Endothelial cell of umbilical vein (primary cell): ENCODE data around the gene DEXI. TPM values are rescaled to one million over a fixed set of nuclear protein-coding genes. Genes with fewer than 3 reads are reported as not detected.

Experiments used
- BruUV-seq: library from RNA; stranded (reverse); fragments of 400-500 nt; replicated peaks from 2 replicates; lab custom pipeline; 2021; lab: Mats Ljungman, UMichigan
- CTCF ChIA-PET: fragments of 300-600, 350-600 bp; sonication (Branson Sonifier 250); formaldehyde crosslinking; loops from one replicate; lab custom pipeline; 2021; ENCODE audit warnings: antibody characterized with exemption, inconsistent platforms; lab: Charles Lee
- POLR2A ChIA-PET: fragments of 300-600, 350-600 bp; sonication (Branson Sonifier 250); formaldehyde crosslinking; loops from one replicate; lab custom pipeline; 2021; ENCODE audit warnings: antibody characterized with exemption, inconsistent platforms; lab: Charles Lee
- DNase-seq: peaks from one replicate; pipeline ENCODE4 v3.0.0-alpha.2; 2011; ENCODE audit warnings: low read depth, low spot score
- FAIRE-seq: peaks from 2 replicates; lab custom pipeline; 2011; peaks lifted over from hg19 to GRCh38; lab: Jason Lieb, UNC
- H2AFZ ChIP-seq: 2 replicates; pipeline ENCODE4 v1.6.0; 2012; ENCODE audit warnings: low read depth, low read length, control low read depth, inconsistent platforms
- H3K27ac ChIP-seq: 2 replicates; pipeline ENCODE4 v1.5.1; 2011; ENCODE audit warnings: low read depth, mild to moderate bottlenecking, control low read depth, low read length, moderate library complexity; ENCODE audit not compliant: insufficient read depth
- H3K27me3 ChIP-seq, 2 experiments: 2 replicates each; pipeline versions ENCODE4 v1.6.0 to v1.6.1; 2011; ENCODE audit warnings: low read length in 2 of 2, mixed read lengths in 1 of 2; ENCODE audit not compliant: control insufficient read depth in 2 of 2, insufficient read depth in 2 of 2
- H3K36me3 ChIP-seq, 2 experiments: 2 replicates in 1 of 2; 3 replicates in 1 of 2; pipeline ENCODE4 v1.5.1; 2011; ENCODE audit warnings: low read length in 2 of 2, mild to moderate bottlenecking in 1 of 2, moderate library complexity in 1 of 2; ENCODE audit not compliant: control insufficient read depth in 2 of 2, insufficient read depth in 2 of 2; ENCODE audit errors: extremely low read depth in 1 of 2
- H3K4me1 ChIP-seq: 3 replicates; pipeline ENCODE4 v1.5.1; 2011; ENCODE audit warnings: mild to moderate bottlenecking, low read length; ENCODE audit not compliant: control insufficient read depth, insufficient read depth; ENCODE audit errors: extremely low read depth
- H3K4me2 ChIP-seq: 2 replicates; pipeline ENCODE4 v1.6.1; 2011; ENCODE audit warnings: low read length, control low read depth, mixed read lengths; ENCODE audit not compliant: insufficient read depth
- H3K4me3 ChIP-seq, 3 experiments: fragments of 200-600 bp in 1 of 3; sonication (generic), shearing (Covaris generic) in 1 of 3; replicated peaks in 1 of 3; 2 replicates each; pipeline ENCODE4 v1.5.1; 2011 to 2016; ENCODE audit warnings: control low read depth in 3 of 3, low read length in 3 of 3, mild to moderate bottlenecking in 2 of 3, inconsistent platforms in 1 of 3, low read depth in 1 of 3, moderate library complexity in 1 of 3; ENCODE audit not compliant: insufficient read depth in 1 of 3
- H3K79me2 ChIP-seq: 2 replicates; pipeline ENCODE4 v1.6.0; 2012; ENCODE audit warnings: low read length, inconsistent platforms; ENCODE audit not compliant: control insufficient read depth, insufficient read depth
- H3K9ac ChIP-seq: replicated peaks from 2 replicates; pipeline ENCODE3; 2011; ENCODE audit warnings: low read length, control low read depth; ENCODE audit not compliant: insufficient read depth; ENCODE audit errors: extremely low read depth
- H3K9me1 ChIP-seq: replicated peaks from 3 replicates; pipeline ENCODE4 v1.6.0; 2011; ENCODE audit warnings: mild to moderate bottlenecking, low read length; ENCODE audit not compliant: control insufficient read depth, insufficient read depth; ENCODE audit errors: extremely low read depth
- H3K9me3 ChIP-seq: replicated peaks from 2 replicates; pipeline ENCODE4 v1.5.1; 2012; ENCODE audit warnings: low read length, inconsistent platforms; ENCODE audit not compliant: control insufficient read depth, insufficient read depth
- H4K20me1 ChIP-seq: replicated peaks from 2 replicates; pipeline ENCODE3; 2011; ENCODE audit warnings: mild to moderate bottlenecking, low read length; ENCODE audit not compliant: control insufficient read depth, insufficient read depth; ENCODE audit errors: extremely low read depth
- CTCF ChIP-seq, 2 donors: IDR thresholded peaks; 1 replicate in 1 of 2; 2 replicates in 1 of 2; pipeline ENCODE4 v1.5.1; 2011; ENCODE audit warnings: low read length in 2 of 2, mild to moderate bottlenecking in 2 of 2, moderate library complexity in 2 of 2, control low read depth in 1 of 2, inconsistent platforms in 1 of 2, low read depth in 1 of 2; ENCODE audit not compliant: insufficient read depth in 1 of 2; ENCODE audit errors: extremely low read depth in 1 of 2
- EZH2 ChIP-seq: IDR thresholded peaks from 2 replicates; pipeline ENCODE4 v1.6.1; 2012; ENCODE audit warnings: borderline replicate concordance, low read depth, mild to moderate bottlenecking, moderate library complexity, low read length, inconsistent platforms; ENCODE audit not compliant: severe bottlenecking
- FOS ChIP-seq: IDR thresholded peaks from 2 replicates; pipeline ENCODE4 v1.6.1; 2011; ENCODE audit warnings: mild to moderate bottlenecking, low read length, moderate library complexity, borderline replicate concordance; ENCODE audit not compliant: insufficient read depth
- GATA2 ChIP-seq: IDR thresholded peaks from 2 replicates; pipeline ENCODE4 v1.7.0; 2011; ENCODE audit warnings: low read depth, mild to moderate bottlenecking, moderate library complexity, mixed read lengths, low read length; ENCODE audit not compliant: insufficient read length, insufficient read depth
- JUN ChIP-seq: IDR thresholded peaks from 2 replicates; pipeline ENCODE4 v1.6.1; 2011; ENCODE audit warnings: borderline replicate concordance, low read depth; ENCODE audit not compliant: insufficient read length, insufficient read depth
- MAX ChIP-seq: IDR thresholded peaks from 2 replicates; pipeline ENCODE4 v1.6.1; 2011; ENCODE audit not compliant: insufficient read depth, insufficient read length
- MYC ChIP-seq: IDR thresholded peaks from one replicate; pipeline ENCODE4 v1.6.1; 2011; ENCODE audit warnings: mild to moderate bottlenecking, low read depth, low read length
- POLR2A ChIP-seq: IDR thresholded peaks from 2 replicates; pipeline ENCODE4 v1.6.1; 2012; ENCODE audit warnings: low read depth, mild to moderate bottlenecking, control low read depth, low read length
- POLR2AphosphoS5 ChIP-seq: IDR thresholded peaks from 2 replicates; pipeline ENCODE4 v1.6.1; 2012; ENCODE audit warnings: low read depth, mild to moderate bottlenecking, control low read depth, low read length, moderate library complexity; ENCODE audit not compliant: insufficient read depth
- dilution Hi-C: fragments of 300-500 bp; cut with MboI; formaldehyde crosslinking; loops from one replicate; pipeline ENCODE4 v1.15.0; 2019; ENCODE audit warnings: low sequenced_read_pairs; ENCODE audit not compliant: extremely low pct_ligation_motif_present
- intact Hi-C: fragments of 100-400 bp; cut with micrococcal nuclease; formaldehyde crosslinking; loops from one replicate; pipeline ENCODE4 v1.10.0; 2022
- polyA plus RNA-seq, 4 experiments: library from polyadenylated mRNA; depleted of rRNA in 3 of 4; stranded (reverse) in 3 of 4; unstranded in 1 of 4; fragments of >200 nt; gene quantifications; 2 replicates each; pipeline versions ENCODE4 v1.2.1 to v1.2.3, GENCODE V29; 2011 to 2012; ENCODE audit warnings: missing spikeins in 1 of 4
- total RNA-seq: library from RNA; stranded (reverse); gene quantifications from 2 replicates; pipeline ENCODE4 v1.2.3, GENCODE V29; 2021

The DEXI gene
- total and polyA plus RNA-seq, 2 donors (not counting 3 experiments of a cell fraction or from before 2014, with no cell fraction given): 32.8 to 69.5 TPM

- intact Hi-C loops (no loop called here), dilution Hi-C loops (no loop called here)
- Histone ChIP-seq H4K20me1 (no peaks in the 10 kb centered on the region), H3K4me1 (no peaks in the 10 kb centered on the region), H3K36me3 (no peaks in the 10 kb centered on the region), H3K27me3 (no peaks in the 10 kb centered on the region), H2AFZ (no peak overlapping the region), H3K4me2 (no peak overlapping the region), H3K27ac (no peak overlapping the region), H3K79me2 (no peaks in the 10 kb centered on the region), H3K9ac (no peak overlapping the region), H3K9me1 (no peaks in the 10 kb centered on the region), H3K4me3 (no peak overlapping the region), H3K9me3 (no peaks in the 10 kb centered on the region)
- DNase-seq: no peak
- ChIA-PET CTCF (interaction anchor here (1.4 to 3.0 kb wide), 2 partner anchors 8 to 396 kb away, joined by 4 to 23 read pairs; no protein-coding TSS in a partner anchor), POLR2A (no interaction called here)
- no peak for FAIRE-seq
- TF ChIP-seq POLR2AphosphoS5: no peak
- TF ChIP-seq CTCF (IDR thresholded peaks at IDR 0.05; ENCODE audit: extremely low read depth in 1 of 2, insufficient read depth in 1 of 2, low read depth in 1 of 2, low read length in 2 of 2): no peak
- no peak for TF ChIP-seq JUN
- no peak for TF ChIP-seq FOS
- no peak for TF ChIP-seq POLR2A
- no peak for TF ChIP-seq MYC
- no peak for TF ChIP-seq GATA2
- no peak for TF ChIP-seq MAX
- TF ChIP-seq EZH2: no peak
- BruUV-seq: no TSS peak
Observed at GRCh38 chr16:10911267-10911666, 31.0 kb downstream of the DEXI start.
